ENCODE measurements around the gene STX17. TPM values are rescaled to one million over a fixed set of nuclear protein-coding genes. Genes with fewer than 3 reads are reported as not detected.

The STX17 gene
- total RNA-seq, 4 donors from 2014 or later: 43.5 to 66.7 (median 50.8) TPM

GRCh38 chr9:99916650-99917049 is 10.2 kb downstream of the STX17 start:
- Histone ChIP-seq H3K27me3 (no peaks in the 10 kb centered on the region), H3K36me3 (peaks cover 13 to 15% of the 10 kb centered on the region in 2 donors), H3K4me3 (replicated peaks in 1 of 3) (no peak overlapping the region), H3K27ac (no peak overlapping the region), H3K9me3 (no peaks in the 10 kb centered on the region), H3K4me1 (peaks cover 0 to 3% of the 10 kb centered on the region in 2 donors)
- DNase-seq: no peak
- TF ChIP-seq POLR2A (IDR thresholded peaks at IDR 0.05): no peak
- no peak for TF ChIP-seq CTCF (IDR thresholded peaks at IDR 0.05)
- intact Hi-C loops (cut with DNase I): no loop called here
- 72 to 87% methylated on average over 1 of the region's 1 CpG for WGBS, 2 donors

DNA sequence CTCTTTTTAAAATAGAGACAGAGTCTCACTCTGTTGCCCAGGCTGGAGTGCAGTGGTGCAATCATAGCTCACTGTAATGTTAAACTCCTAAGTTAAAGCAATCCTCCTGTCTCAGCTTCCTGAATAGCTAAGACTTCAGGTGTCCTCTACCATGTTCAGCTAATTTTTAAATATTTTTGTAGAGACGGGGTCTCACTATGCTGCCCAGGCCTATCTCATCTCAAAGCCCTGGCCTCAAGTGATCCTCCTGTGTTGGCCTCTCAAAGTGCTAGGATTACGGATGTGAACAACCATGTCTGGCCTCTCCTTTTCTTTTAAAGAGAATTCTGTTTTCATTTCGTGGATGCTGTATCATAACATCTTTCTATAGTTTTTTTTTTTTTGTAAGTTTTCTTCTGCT is 11.7 kb downstream of the STX17 start:
- no peak for TF ChIP-seq POLR2A (IDR thresholded peaks at IDR 0.05)
- Histone ChIP-seq H3K27me3 (no peaks in the 10 kb centered on the region), H3K4me3 (replicated peaks in 1 of 3) (no peak overlapping the region), H3K4me1 (peaks cover 0 to 3% of the 10 kb centered on the region in 2 donors), H3K9me3 (no peaks in the 10 kb centered on the region), H3K27ac (no peak overlapping the region), H3K36me3 (peaks cover 15 to 20% of the 10 kb centered on the region in 2 donors)
- intact Hi-C loops (cut with DNase I): no loop called here
- 93 to 95% methylated on average over 3 of the region's 3 CpGs for WGBS, 2 donors
- DNase-seq: no peak

GRCh38 chr9:99919930-99920329 is 13.5 kb downstream of the STX17 start:
- no peaks in the 10 kb centered on the region for H3K27me3 ChIP-seq
- H3K4me3 ChIP-seq (replicated peaks in 1 of 3): no peak overlapping the region
- no peaks in the 10 kb centered on the region for H3K4me1 ChIP-seq
- H3K9me3 ChIP-seq: no peaks in the 10 kb centered on the region
- H3K36me3 ChIP-seq: peaks cover 19 to 20% of the 10 kb centered on the region in 2 donors
- no peak for DNase-seq
- TF ChIP-seq CTCF (IDR thresholded peaks at IDR 0.05) (no peak), POLR2A (IDR thresholded peaks at IDR 0.05) (no peak)
- WGBS, 2 donors: 73 to 75% methylated on average over 2 of the region's 2 CpGs
- no peak overlapping the region for H3K27ac ChIP-seq
- intact Hi-C loops (cut with DNase I): no loop called here

DNA sequence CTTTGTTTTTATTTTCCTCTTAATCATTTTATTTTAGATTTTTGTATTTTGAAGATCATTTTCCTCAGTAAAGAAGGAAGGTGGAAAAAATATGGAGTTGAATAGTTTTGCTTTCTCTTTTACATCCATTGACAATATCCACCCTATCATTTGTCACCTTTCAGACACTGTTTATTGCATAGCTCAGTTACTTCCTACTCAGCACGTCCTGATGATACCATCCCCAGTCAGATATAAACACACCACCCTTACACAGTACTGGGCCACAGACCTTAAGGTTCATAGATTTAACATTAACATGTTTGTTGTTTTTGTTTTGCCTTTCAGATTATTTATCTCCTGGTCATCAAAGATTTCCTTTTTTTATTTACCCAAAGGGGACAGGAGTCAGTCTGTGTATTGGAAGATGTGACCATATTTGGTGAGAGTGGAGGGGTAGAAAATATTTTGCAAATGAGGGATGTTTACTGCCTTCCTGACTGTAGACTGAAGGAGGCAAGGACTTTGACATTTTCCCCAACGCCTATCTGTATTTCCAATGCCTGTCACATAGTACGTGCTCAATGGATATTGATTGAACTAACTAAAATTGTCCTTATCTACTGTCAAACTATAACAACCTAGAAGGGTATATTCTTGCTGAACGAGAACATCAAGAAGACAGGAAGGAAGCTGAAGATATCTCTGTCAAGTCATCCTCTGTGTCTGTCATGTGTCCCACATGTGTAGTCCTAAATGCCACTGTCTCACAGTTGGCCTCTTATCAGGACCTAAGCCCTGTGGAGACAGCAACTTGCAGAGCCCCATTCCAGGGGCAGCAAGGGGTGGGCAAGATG is 15.6 kb downstream of the STX17 start:
- Histone ChIP-seq H3K36me3 (peaks cover 13 to 19% of the 10 kb centered on the region in 2 donors), H3K27ac (no peak overlapping the region), H3K9me3 (no peaks in the 10 kb centered on the region), H3K4me1 (no peaks in the 10 kb centered on the region), H3K4me3 (replicated peaks in 1 of 3) (no peak overlapping the region), H3K27me3 (no peaks in the 10 kb centered on the region)
- DNase-seq: no peak
- 87 to 92% methylated on average over 4 of the region's 4 CpGs for WGBS, 2 donors
- TF ChIP-seq POLR2A (IDR thresholded peaks at IDR 0.05) (no peak), CTCF (IDR thresholded peaks at IDR 0.05) (no peak)
- intact Hi-C loops (cut with DNase I): no loop called here

DNA sequence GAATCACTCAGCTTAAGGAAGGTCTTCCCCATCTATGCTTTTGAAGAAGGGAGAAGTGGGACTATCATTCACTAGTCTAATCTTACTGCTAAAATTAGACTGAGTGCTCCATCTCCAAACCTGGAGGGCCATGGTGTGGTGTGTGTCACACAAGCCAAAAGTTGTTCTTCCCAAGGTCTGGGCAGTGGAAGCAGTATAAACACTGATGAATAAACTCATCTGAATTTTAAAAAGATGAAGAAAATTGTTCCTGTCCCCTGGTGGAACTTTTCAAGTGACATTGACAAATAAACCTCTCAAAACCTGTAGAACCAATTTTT is 16.2 kb downstream of the STX17 start:
- Histone ChIP-seq H3K27ac (no peak overlapping the region), H3K9me3 (no peaks in the 10 kb centered on the region), H3K4me1 (no peaks in the 10 kb centered on the region), H3K27me3 (no peaks in the 10 kb centered on the region), H3K4me3 (replicated peaks in 1 of 3) (no peak overlapping the region), H3K36me3 (peaks cover 13 to 18% of the 10 kb centered on the region in 2 donors)
- intact Hi-C loops (cut with DNase I): no loop called here
- TF ChIP-seq POLR2A (IDR thresholded peaks at IDR 0.05) (no peak), CTCF (IDR thresholded peaks at IDR 0.05) (no peak)
- no peak for DNase-seq

Data from thyroid gland (tissue), 4 donors.